HepG2 (cell line): ENCODE results near the gene NDE1. TPM values are rescaled to one million over a fixed set of nuclear protein-coding genes. Genes with fewer than 3 reads are reported as not detected.
A peak's percentile ranks its signal among the peaks of the same experiment; 100 is the strongest.

Experiments
- FOSL2 ChIP-seq: sonication (generic); formaldehyde crosslinking; IDR thresholded peaks from 2 replicates; pipeline ENCODE4 v1.4.0; 2020; ENCODE audit warnings: missing genetic modification reagents
- MBNL3 ChIP-seq: fragments of 250-450 bp; sonication (Bioruptor Pico); conservative IDR thresholded peaks from 2 replicates; pipeline ENCODE4 v1.8.0; 2022; ENCODE audit warnings: mild to moderate bottlenecking, inconsistent platforms
- NR2C2 ChIP-seq: sonication (generic); formaldehyde crosslinking; IDR thresholded peaks from 2 replicates; pipeline ENCODE4 v1.4.0; 2020; ENCODE audit warnings: missing genetic modification reagents, mild to moderate bottlenecking, moderate library complexity, borderline replicate concordance
- NR2F2 ChIP-seq: IDR thresholded peaks from 2 replicates; pipeline ENCODE4 v1.6.1; 2012; ENCODE audit warnings: low read depth, inconsistent platforms, borderline replicate concordance
- POGZ ChIP-seq: sonication (generic); formaldehyde crosslinking; IDR thresholded peaks from 2 replicates; pipeline ENCODE4 v1.4.0; 2020; ENCODE audit warnings: mild to moderate bottlenecking, missing genetic modification reagents
- POLR2AphosphoS2 ChIP-seq: IDR thresholded peaks from 2 replicates; pipeline ENCODE4 v1.6.1; 2011; ENCODE audit warnings: low read depth, low read length, improper control_type of control experiment
- PRDM10 ChIP-seq: sonication (generic); formaldehyde crosslinking; IDR thresholded peaks from 2 replicates; pipeline ENCODE4 v1.4.0; 2020; ENCODE audit warnings: low read depth, missing genetic modification reagents
- RNF219 ChIP-seq: sonication (generic); formaldehyde crosslinking; IDR thresholded peaks from 2 replicates; pipeline ENCODE4 v1.5.0; 2020; ENCODE audit warnings: mild to moderate bottlenecking, missing genetic modification reagents
- XRCC5 ChIP-seq: fragments of 200-400 bp; formaldehyde crosslinking; optimal IDR thresholded peaks from 2 replicates; pipeline ENCODE3; 2017; ENCODE audit warnings: mild to moderate bottlenecking, low read length
- ZBTB43 ChIP-seq: sonication (generic); formaldehyde crosslinking; conservative IDR thresholded peaks from 2 replicates; pipeline ENCODE4 v1.4.0; 2020; ENCODE audit warnings: missing genetic modification reagents
- ZKSCAN1 ChIP-seq: fragments of 150-350 bp; IDR thresholded peaks from 2 replicates; pipeline ENCODE4 v1.6.1; 2014; ENCODE audit warnings: low read length
- ZNF501 ChIP-seq: sonication (generic); formaldehyde crosslinking; IDR thresholded peaks from 2 replicates; pipeline ENCODE4 v1.5.1; 2020; ENCODE audit warnings: mild to moderate bottlenecking, moderate library complexity, missing genetic modification reagents
- ZNF503 ChIP-seq: sonication (generic); formaldehyde crosslinking; IDR thresholded peaks from 2 replicates; pipeline ENCODE4 v1.4.0; 2020; ENCODE audit warnings: missing genetic modification reagents
- polyA plus RNA-seq, 8 experiments: library from polyadenylated mRNA; depleted of rRNA in 3 of 8; stranded (reverse) in 7 of 8; unstranded in 1 of 8; fragments of >200 nt; fragmentation: Illumina TruSeq in 4 of 8; extraction: Trizol in 4 of 8; gene quantifications; 2 replicates each; pipeline versions ENCODE4 v1.2.1 to v1.2.3, GENCODE V29; 2011 to 2016; ENCODE audit warnings: low read depth in 4 of 8, missing spikeins in 1 of 8, mixed read lengths in 1 of 8; ENCODE audit not compliant: insufficient read depth in 1 of 8
- total RNA-seq, 5 experiments: library from RNA; depleted of rRNA; stranded (reverse); fragments of >200 nt; fragmentation: Illumina TruSeq; extraction: Trizol; gene quantifications; 2 replicates each; pipeline ENCODE4 v1.2.3, GENCODE V29; 2016; ENCODE audit warnings: low read depth in 1 of 5

Gene NDE1
- total and polyA plus RNA-seq, 2 of the 13 experiments (the other 11 are each of a cell fraction or from before 2014, with no cell fraction given): 40.9 to 72.5 TPM

GRCh38 chr16:15610369-15610871, 39.6 kb upstream of the NDE1 start (continued):
- TF ChIP-seq ZNF501: peak; percentile 85
- TF ChIP-seq POGZ: peak; percentile 63
- no peak for TF ChIP-seq POLR2AphosphoS2
- peak; percentile 94 for TF ChIP-seq FOSL2 (CRISPR knock-in tag)
- TF ChIP-seq MBNL3: no peak
- 0 out of 2 replicates have a peak, but pooled peaks have one; percentile 9 for TF ChIP-seq ZKSCAN1
- no peak for TF ChIP-seq NR2F2
- peak; percentile 35; the same call in 1 of the 2 replicates for TF ChIP-seq NR2C2
- peak; percentile 53; the same call in 1 of the 2 replicates for TF ChIP-seq ZNF503
- peak; percentile 99 for TF ChIP-seq ZBTB43
- peak; percentile 78; the same call in 1 of the 2 replicates for TF ChIP-seq RNF219 (CRISPR knock-in tag)
- TF ChIP-seq PRDM10 (CRISPR knock-in tag): peak; percentile 27; the same call in 1 of the 2 replicates
- peak; percentile 95 for TF ChIP-seq XRCC5
